ENCODE data around the gene PRC1.
A peak's percentile ranks its signal among the peaks of the same experiment; 100 is the strongest.

PRC1 gene

DNA sequence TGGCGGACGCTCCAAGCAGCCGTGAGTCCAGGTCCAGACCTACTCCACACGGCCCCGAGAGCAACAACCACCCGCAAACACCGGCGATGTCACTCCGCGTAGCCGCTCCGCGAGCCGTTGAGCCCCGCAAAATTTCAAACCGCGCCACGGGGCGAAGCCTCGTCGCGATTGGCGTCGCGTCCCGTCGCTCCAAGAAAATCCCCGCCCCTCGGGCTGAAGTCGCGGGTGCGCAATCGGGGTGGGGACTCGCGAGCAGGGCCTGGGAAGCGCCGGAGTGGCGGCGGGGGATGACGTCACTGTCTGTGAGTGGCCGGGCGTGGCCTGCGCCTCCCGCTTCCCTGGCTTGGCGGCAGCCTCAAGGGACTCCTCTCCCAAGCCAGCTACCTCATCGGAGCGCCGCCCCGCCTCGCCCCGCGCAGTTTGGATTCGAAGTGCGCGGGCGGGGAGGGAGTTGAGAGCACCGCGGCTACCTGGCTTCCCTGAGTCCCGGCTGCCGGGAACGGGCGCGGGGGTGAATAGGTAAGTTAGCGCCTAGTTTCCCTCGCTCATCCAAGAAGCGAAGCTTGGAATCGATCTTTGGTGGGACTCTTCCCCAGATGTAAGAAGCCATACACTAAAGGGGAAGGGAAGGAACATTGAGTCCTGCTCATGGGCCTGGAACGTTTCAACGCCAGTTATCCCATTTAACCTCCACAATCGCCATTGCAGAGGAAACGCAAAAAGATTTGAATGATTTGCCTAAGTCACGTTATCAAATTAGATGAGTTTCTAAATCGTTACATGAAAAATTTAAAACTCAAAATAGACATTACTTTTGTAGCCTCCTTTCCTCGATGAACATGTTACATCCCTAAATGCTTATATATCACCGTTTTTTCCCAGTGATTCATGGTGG, at the start of gene PRC1:
Gene PRC1, minus strand, starts transcription at position 119 of the 895 bp plus-strand sequence. Its CDS starts 118 bp downstream, at position 1.
- DNase-seq: peak; percentile 100

DNA sequence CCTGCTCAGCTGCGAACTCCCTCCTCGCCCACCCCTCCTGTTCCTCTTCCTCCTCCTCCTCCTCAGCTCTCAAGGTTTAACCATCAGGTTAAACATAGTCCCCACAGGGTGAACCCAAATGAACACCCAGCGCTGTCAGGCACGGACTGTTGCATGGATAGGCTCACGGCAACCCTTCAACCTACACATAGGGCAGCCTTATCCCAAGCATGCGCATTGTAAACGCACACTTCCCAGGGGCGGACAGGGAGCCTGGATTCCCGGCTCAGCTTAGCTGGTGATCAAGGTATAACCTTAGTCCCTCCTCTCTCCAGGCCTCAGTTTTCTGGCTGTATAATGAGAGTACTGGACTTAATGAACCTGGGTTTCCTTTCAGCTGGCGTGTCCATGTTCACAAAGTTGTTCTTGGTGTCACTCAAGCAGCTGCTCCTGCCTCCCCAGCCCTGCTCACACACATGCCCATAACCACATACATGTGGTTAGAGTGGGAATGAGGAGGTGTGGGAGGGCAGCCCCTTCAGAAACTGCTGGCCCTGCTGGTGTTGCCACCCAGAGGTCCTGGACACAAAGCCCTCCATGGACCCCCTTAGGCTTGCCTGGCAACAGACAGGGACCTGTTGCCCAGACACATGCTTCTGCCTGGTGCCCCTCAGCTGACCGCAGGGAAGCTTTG, 49.0 kb upstream of the PRC1 start:
- DNase-seq: no peak

DNA sequence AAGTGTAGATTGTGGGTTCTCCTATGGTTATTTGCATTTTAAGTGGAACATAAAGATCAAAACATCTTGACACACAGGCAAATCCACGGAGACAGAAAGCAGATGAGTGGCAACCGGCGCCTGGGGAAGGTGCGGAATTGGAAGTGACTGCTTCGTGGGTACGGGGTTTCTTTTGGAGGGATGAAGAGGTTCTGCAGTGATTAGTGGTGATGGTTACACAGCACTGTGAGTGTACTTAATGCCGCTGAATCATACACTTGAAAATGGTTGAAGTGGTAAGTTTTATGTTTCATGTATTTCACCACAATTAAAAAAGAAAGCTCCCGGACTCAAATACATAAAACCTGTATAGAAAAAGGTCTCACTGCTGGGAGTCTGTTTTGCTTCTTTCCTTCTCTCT, 46.5 kb upstream of the PRC1 start:
- DNase-seq: no peak

DNA sequence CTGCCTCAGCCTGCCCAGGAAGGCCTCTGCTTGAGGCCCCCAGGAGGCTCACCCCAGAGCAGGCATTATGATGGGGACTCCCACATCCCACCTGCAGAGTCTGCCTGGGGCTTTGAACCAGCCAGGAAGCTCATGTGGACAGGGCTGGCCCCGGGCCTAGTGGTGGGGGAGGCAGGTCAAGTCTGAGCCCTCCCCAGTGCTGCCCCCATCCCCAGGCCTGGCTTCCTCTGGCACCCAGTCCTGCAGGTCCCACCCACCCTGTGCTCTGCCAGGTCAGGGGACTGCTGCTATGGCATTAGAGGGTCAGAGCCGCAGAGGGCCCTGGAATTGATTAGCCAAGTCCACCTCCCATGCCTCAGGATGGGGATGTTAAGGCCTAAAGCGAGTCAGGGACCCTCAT, 45.7 kb upstream of the PRC1 start:
- no peak for DNase-seq

- DNase-seq: peak; percentile 95
These were observed 38.8 kb upstream of the PRC1 start for GRCh38 chr15:91032919-91033803.

- no peak for DNase-seq
These were observed 37.5 kb upstream of the PRC1 start for GRCh38 chr15:91031796-91032195.

GRCh38 chr15:91027677-91028076, 33.3 kb upstream of the PRC1 start:
- no peak for DNase-seq

DNA sequence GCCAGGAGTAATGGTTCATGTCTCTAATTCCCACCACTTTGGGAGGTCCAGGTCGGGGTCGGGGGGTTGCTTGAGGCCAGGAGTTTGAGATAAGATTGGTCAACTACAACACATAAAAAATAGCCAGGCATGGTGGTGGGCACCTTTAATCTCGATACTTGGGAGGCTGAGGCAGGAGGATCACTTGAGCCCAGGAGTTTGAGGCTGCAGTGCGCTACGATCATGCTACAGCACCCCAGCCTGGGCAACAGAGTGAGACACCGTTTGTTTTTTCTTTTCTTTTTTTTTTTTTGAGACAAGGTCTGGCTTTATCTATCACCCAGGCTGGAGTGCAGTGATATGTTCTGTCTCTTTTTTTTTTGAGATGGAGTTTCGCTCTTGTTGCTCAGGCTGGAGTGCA, 29.4 kb upstream of the PRC1 start:
- no peak for DNase-seq

- no peak for DNase-seq
These were observed 28.4 kb upstream of the PRC1 start for GRCh38 chr15:91022832-91023129.

DNA sequence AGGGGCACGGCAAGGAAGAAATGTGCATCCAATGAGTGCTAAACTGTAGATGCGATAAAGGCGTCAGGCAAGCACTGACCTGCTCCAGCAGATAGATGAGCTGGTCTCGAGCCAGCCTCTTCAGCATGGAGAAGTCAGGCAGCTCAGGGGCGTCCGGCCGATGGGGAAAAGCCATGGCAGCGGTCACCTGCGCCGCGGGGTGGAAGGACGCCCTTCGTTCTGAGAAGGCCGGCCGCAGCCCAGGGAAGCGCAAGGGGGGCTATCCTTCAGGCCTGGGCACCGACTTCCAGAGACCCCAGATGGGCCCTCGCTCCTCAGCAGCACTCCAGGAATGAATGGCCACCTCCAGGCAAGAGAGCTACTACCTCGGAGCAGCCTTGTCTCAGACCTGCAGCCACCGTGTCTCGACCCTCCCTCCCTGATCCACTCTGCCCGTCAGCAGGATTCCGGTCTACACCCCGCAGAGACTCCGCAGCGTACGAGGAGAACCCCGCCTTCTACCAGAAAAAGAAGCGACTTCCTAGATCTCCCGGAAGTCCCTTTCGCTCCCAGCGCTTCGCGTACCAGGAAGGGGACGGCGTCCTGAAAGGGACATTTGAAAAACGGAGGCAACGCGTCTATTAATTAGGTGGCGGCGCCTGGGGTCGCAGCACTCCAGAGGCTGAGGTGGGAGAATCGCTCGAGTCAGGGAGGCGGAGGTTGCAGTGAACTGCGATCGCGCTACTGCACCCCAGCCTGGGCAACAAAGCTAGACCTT, 27.9 kb upstream of the PRC1 start, which contains the start of gene VPS33B:
Gene VPS33B, minus strand, starts transcription at position 520 of the 757 bp plus-strand sequence. Its CDS starts 345 bp downstream, at position 175.
- DNase-seq: peak; percentile 93

GRCh38 chr15:91021516-91022074, 27.3 kb upstream of the PRC1 start:
- no peak for DNase-seq

- no peak for DNase-seq
These were observed 23.8 kb upstream of the PRC1 start for GRCh38 chr15:91018158-91018557.

DNA sequence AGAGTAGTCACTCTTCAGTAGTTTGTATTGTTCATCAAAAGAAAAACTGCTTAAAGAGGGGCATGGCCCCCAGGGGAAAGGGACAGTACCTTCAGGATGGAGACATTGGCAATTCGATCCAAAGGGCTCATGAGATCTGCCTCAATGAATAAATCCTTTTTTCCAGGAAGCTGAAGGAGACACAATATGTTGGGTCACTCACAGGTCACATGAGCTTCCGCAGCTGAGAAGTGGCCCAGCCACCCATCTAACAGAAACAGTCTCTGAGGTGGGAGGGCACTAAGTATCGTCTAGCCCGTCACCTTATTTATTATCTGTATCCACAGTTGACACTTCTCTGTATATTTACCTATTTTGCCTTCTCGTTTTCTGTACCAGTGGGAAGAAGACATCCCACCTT, 23.4 kb upstream of the PRC1 start:
- DNase-seq: no peak

DNA sequence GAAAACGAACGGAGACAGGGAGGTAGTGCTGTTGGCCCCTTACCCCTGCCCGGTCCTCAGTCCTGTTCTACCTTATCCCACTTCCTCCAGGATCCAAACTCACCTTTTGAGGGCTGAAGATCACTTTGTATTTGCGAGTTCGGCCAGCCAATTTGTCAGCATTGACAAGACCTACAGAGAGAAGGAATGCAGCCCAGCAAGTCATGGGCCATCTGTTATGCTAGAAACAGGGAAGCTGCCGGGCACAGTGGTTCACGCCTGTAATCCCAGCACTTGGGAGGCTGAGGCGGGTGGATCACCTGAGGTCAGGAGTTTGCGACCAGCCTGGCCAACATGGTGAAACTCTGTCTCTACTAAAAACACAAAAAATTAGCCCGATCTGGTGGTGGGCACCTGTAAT, 19.4 kb upstream of the PRC1 start:
- peak; percentile 69 for DNase-seq

DNA sequence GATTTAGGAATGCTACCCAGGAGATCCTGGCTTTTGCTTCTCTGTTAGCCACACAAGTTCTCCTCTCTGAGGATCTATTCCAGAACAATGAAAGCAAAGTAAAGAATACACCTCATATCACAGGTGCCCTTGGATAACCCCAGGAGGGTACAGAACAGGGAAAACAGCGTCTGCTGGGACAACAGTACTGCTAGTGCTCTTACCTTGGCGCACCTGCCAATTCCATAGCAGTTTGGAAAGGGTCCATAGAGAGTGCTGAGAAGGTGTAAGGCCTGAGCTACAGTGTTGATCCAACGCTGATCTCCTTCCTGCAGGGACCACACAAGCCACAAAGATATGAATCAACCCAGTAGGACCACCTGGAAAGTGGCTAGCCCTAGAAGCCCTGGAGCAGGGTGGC, 12.9 kb upstream of the PRC1 start:
- DNase-seq: no peak

- no peak for DNase-seq
These were observed 6.9 kb upstream of the PRC1 start for GRCh38 chr15:91001209-91001608.

DNA sequence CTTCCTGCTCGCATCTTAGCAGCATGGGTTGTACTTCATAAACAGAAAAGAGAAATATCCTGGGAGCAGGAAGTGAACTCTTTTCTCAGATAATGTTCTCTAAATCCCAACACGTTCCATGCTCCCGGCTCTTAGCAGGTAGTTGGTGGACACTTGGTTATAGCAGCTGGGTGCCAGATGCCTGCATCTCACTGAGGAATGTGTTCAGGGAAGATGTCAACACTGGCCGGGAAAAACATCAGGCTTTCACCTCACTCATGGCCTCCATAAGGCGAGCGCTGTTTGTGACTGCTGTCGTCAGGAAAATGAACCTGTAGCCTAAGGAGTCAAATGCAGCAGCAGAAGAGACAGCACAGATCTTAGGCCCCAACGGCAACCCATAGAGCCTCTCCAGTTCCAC, 4.4 kb upstream of the PRC1 start:
- no peak for DNase-seq

DNA sequence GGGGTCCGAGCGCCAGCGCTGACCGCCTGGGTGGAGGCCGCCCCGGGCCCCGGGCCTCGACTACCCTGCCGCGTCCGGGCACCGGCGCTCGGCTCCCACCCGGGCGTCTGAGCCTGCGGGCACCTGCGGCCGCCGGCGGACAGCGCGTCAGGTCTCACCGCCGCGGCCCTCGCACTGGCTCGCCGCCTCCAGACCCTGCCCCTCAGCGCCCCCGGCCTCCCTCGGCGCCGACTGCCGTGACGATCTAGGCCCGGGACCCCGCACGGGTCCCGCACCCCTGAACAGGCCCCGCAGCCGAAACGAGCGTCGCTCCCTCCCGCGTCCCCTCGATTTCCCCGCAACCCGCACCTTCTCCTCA, 297 bp downstream of the PRC1 start:
- no peak for DNase-seq

GRCh38 chr15:90991587-90992285, 2.6 kb downstream of the PRC1 start:
- no peak for DNase-seq

GRCh38 chr15:90990446-90990845, 3.9 kb downstream of the PRC1 start:
- DNase-seq: no peak

GRCh38 chr15:90989040-90989768, 5.1 kb downstream of the PRC1 start:
- DNase-seq: no peak

Measured in islet precursor cell (in vitro differentiated cells).